Measurements from ENCODE around the gene IGLL5.

Gene IGLL5

DNA sequence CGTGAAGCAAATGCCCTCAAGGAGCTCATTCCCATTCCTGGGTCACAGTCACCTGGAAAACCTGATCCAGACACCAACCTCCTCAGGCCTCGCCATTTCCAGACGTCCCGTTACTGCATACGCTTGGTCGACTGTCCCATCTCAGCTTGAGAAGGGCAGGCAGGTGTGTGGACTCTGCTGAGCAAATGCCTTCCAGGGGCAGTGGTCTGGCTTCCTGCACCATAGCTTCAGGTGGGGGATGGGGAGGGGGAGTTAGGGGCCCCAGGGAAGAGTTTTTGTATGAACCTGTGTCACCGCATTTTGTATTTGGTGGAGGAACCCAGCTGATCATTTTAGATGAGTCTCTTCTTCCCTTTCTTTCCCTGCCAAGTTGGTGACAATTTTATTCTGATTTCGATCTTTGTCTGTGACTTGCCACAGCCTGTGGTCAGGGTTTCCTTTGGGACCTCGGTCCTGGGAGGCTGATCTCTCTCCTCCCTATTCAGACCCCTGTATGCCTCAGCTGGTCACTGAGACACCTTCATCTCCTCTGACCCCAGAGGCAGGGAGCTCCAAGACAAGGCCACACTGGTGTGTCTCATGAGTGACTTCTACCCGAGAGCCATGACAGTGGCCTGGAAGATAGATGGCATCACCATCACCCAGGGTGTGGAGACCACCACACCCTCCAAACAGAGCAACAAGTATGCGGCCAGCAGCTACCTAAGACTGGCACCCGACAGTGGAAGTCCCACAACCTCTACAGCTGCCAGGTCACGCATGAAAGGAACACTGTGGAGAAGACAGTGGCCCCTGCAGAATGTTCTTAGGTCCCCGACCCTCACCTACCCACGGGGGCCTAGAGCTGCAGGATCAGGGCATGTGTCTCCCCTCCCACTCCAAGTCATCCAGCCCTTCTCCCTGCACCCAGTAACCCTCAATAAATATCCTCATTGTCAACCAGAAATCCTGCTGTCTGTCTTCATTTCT lies 22.9 kb downstream of the IGLL5 start:
- peaks cover 5% of the 10 kb centered on the region for H3K27me3 ChIP-seq (ENCODE audit: control insufficient read depth, insufficient read depth, low read length)
- no peaks in the 10 kb centered on the region for H3K9me3 ChIP-seq (ENCODE audit: control insufficient read depth, low read length)
- H3K36me3 ChIP-seq (ENCODE audit: control insufficient read depth, insufficient read depth, low read length), result no peaks in the 10 kb centered on the region
- no peak overlapping the region for H3K9ac ChIP-seq (ENCODE audit: low read length)
- no peak overlapping the region for H3K4me3 ChIP-seq (ENCODE audit: low read length)
- H3K4me1 ChIP-seq (ENCODE audit: control insufficient read depth, insufficient read depth, low read length), result no peaks in the 10 kb centered on the region

- no peaks in the 10 kb centered on the region for H3K9me3 ChIP-seq (ENCODE audit: control insufficient read depth, low read length)
- no peak overlapping the region for H3K4me3 ChIP-seq (ENCODE audit: low read length)
- H3K9ac ChIP-seq (ENCODE audit: low read length), result no peak overlapping the region
- peaks cover 5% of the 10 kb centered on the region for H3K27me3 ChIP-seq (ENCODE audit: control insufficient read depth, insufficient read depth, low read length)
- no peaks in the 10 kb centered on the region for H3K4me1 ChIP-seq (ENCODE audit: control insufficient read depth, insufficient read depth, low read length)
- H3K36me3 ChIP-seq (ENCODE audit: control insufficient read depth, insufficient read depth, low read length), result no peaks in the 10 kb centered on the region
Measured at GRCh38 chr22:22911327-22912134, 23.9 kb downstream of the IGLL5 start.

GRCh38 chr22:22912135-22912987 lies 24.7 kb downstream of the IGLL5 start:
- Histone ChIP-seq H3K27me3 (ENCODE audit: control insufficient read depth, insufficient read depth, low read length) (peaks cover 5% of the 10 kb centered on the region), H3K9ac (ENCODE audit: low read length) (no peak overlapping the region), H3K4me1 (ENCODE audit: control insufficient read depth, insufficient read depth, low read length) (no peaks in the 10 kb centered on the region), H3K4me3 (ENCODE audit: low read length) (no peak overlapping the region), H3K36me3 (ENCODE audit: control insufficient read depth, insufficient read depth, low read length) (no peaks in the 10 kb centered on the region), H3K9me3 (ENCODE audit: control insufficient read depth, low read length) (no peaks in the 10 kb centered on the region)

DNA sequence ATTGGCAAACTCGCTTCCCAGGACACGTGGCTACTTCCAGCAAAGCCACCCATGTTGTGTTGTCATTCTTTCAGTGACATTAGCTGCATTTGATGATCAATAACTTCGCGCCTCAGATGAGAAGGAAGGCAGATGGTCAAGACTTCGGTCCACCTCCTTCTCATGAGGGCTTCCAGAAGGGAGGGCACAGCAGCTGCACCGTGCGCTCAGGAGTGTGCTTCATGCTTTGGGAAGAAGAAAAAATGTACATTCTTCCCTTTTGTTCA lies 25.3 kb downstream of the IGLL5 start:
- H3K4me3 ChIP-seq (ENCODE audit: low read length), result no peak overlapping the region
- no peak overlapping the region for H3K9ac ChIP-seq (ENCODE audit: low read length)
- peaks cover 5% of the 10 kb centered on the region for H3K27me3 ChIP-seq (ENCODE audit: control insufficient read depth, insufficient read depth, low read length)
- no peaks in the 10 kb centered on the region for H3K36me3 ChIP-seq (ENCODE audit: control insufficient read depth, insufficient read depth, low read length)
- no peaks in the 10 kb centered on the region for H3K4me1 ChIP-seq (ENCODE audit: control insufficient read depth, insufficient read depth, low read length)
- no peaks in the 10 kb centered on the region for H3K9me3 ChIP-seq (ENCODE audit: control insufficient read depth, low read length)

- no peaks in the 10 kb centered on the region for H3K4me1 ChIP-seq (ENCODE audit: control insufficient read depth, insufficient read depth, low read length)
- H3K4me3 ChIP-seq (ENCODE audit: low read length), result no peak overlapping the region
- H3K9me3 ChIP-seq (ENCODE audit: control insufficient read depth, low read length), result no peaks in the 10 kb centered on the region
- no peaks in the 10 kb centered on the region for H3K36me3 ChIP-seq (ENCODE audit: control insufficient read depth, insufficient read depth, low read length)
- no peak overlapping the region for H3K9ac ChIP-seq (ENCODE audit: low read length)
- peaks cover 5% of the 10 kb centered on the region for H3K27me3 ChIP-seq (ENCODE audit: control insufficient read depth, insufficient read depth, low read length)
Measured at GRCh38 chr22:22913989-22914388, 26.4 kb downstream of the IGLL5 start.

DNA sequence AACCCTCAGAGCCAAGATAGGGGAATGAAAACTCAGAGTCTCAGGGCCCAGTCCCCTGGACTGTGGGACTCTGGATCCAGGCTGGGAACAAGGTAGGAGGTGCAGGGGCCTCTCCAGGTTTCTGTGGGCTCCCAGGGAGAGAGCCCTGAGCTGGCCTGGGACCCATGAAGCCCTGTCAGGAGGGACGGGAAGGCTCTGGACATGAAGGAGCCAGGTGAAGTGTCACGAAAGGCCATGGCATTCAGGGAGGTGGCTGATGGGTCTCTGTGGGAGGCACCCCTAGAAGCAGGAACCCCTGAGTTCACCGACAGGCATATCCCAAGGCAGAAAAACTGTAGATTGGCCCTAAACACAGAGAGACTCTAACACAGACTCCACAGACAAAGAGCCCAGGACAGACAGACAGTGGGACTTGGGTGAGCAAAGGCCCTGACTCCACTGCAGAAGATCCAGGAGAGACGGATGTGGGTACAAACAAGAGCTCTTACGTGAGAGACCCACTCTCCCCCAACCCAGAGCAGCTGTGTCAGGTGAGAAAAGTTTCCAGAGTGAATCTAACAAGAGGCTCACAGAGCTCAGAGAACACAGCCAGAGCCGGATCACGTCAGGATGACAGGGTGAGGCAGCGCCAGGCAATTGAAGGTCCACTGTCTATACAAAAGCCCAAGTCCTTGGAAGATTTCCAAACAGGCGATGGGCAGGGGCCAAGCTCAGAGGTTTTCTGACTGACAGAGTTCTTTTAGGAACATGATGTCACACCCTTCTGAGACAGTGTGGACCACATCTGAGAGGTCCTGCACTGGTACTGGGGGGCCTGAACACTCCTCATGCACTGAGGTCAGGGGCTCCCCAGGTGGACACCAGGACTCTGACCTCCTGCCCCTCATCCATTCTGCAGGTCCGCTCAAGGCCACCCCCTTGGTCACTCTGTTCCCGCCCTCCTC lies 27.4 kb downstream of the IGLL5 start:
- no peaks in the 10 kb centered on the region for H3K9me3 ChIP-seq (ENCODE audit: control insufficient read depth, low read length)
- H3K27me3 ChIP-seq (ENCODE audit: control insufficient read depth, insufficient read depth, low read length), result peaks cover 5% of the 10 kb centered on the region
- no peaks in the 10 kb centered on the region for H3K4me1 ChIP-seq (ENCODE audit: control insufficient read depth, insufficient read depth, low read length)
- no peak overlapping the region for H3K4me3 ChIP-seq (ENCODE audit: low read length)
- no peaks in the 10 kb centered on the region for H3K36me3 ChIP-seq (ENCODE audit: control insufficient read depth, insufficient read depth, low read length)
- H3K9ac ChIP-seq (ENCODE audit: low read length), result no peak overlapping the region

DNA sequence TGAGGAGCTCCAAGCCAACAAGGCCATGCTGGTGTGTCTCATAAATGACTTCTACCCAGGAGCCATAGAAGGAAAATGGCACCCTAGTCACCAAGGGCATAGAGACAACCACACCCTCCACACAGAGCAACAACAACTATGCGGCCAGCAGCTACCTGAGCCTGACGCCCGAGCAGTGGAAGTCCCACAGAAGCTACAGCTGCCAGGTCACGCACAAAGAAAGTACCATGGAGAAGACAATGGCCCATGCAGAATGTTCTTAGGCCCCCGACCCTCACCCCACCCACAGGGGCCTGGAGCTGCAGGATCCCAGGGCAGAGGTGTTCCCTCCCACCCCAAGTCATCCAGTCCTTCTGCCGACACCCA lies 28.0 kb downstream of the IGLL5 start:
- Histone ChIP-seq H3K9me3 (ENCODE audit: control insufficient read depth, low read length) (no peaks in the 10 kb centered on the region), H3K4me3 (ENCODE audit: low read length) (no peak overlapping the region), H3K36me3 (ENCODE audit: control insufficient read depth, insufficient read depth, low read length) (no peaks in the 10 kb centered on the region), H3K4me1 (ENCODE audit: control insufficient read depth, insufficient read depth, low read length) (no peaks in the 10 kb centered on the region), H3K9ac (ENCODE audit: low read length) (no peak overlapping the region), H3K27me3 (ENCODE audit: control insufficient read depth, insufficient read depth, low read length) (peaks cover 3% of the 10 kb centered on the region)

GRCh38 chr22:22916215-22916951 lies 28.8 kb downstream of the IGLL5 start:
- no peaks in the 10 kb centered on the region for H3K36me3 ChIP-seq (ENCODE audit: control insufficient read depth, insufficient read depth, low read length)
- no peak overlapping the region for H3K4me3 ChIP-seq (ENCODE audit: low read length)
- H3K9ac ChIP-seq (ENCODE audit: low read length), result no peak overlapping the region
- no peaks in the 10 kb centered on the region for H3K4me1 ChIP-seq (ENCODE audit: control insufficient read depth, insufficient read depth, low read length)
- no peaks in the 10 kb centered on the region for H3K27me3 ChIP-seq (ENCODE audit: control insufficient read depth, insufficient read depth, low read length)
- H3K9me3 ChIP-seq (ENCODE audit: control insufficient read depth, low read length), result no peaks in the 10 kb centered on the region

DNA sequence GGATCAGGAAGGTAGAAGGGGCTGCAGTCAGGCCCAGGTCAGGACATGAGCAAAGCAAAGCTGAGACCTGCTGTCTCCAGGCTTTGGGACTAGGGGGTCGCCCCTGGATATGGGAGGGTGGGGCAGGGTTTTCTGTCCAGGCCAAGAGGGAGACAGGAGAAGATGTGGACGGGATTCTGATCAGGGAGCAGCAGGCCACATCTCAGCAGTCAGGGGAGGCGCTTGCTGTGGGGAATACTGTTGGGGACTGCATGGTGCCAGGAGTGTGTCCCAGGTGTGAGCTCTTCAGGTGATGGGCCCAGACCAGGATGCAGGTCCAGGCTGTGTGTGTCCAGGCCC lies 29.3 kb downstream of the IGLL5 start:
- Histone ChIP-seq H3K4me3 (ENCODE audit: low read length) (no peak overlapping the region), H3K27me3 (ENCODE audit: control insufficient read depth, insufficient read depth, low read length) (no peaks in the 10 kb centered on the region), H3K9ac (ENCODE audit: low read length) (no peak overlapping the region), H3K4me1 (ENCODE audit: control insufficient read depth, insufficient read depth, low read length) (no peaks in the 10 kb centered on the region), H3K36me3 (ENCODE audit: control insufficient read depth, insufficient read depth, low read length) (no peaks in the 10 kb centered on the region), H3K9me3 (ENCODE audit: control insufficient read depth, low read length) (no peaks in the 10 kb centered on the region)

DNA sequence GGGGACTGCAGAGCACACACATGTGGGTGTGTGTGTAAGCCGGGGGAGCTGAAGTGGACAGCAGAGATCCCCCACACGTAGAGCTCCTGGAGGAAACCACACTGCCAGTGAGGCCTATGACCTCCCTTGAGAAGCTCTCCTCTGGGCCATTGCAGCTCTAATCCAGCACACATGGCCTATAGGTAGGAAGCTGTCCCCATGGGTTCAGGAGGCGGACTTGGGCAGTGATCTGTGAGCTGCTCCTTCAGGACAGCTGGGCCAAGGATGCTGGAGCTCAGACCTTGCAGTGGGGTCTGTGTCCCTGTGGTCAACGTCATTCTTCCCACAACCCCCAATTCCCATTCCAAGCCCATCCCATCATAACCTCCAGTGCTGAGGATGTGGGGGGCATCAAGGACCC lies 29.8 kb downstream of the IGLL5 start:
- Histone ChIP-seq H3K36me3 (ENCODE audit: control insufficient read depth, insufficient read depth, low read length) (no peaks in the 10 kb centered on the region), H3K9ac (ENCODE audit: low read length) (no peak overlapping the region), H3K4me3 (ENCODE audit: low read length) (no peak overlapping the region), H3K4me1 (ENCODE audit: control insufficient read depth, insufficient read depth, low read length) (no peaks in the 10 kb centered on the region), H3K27me3 (ENCODE audit: control insufficient read depth, insufficient read depth, low read length) (no peaks in the 10 kb centered on the region), H3K9me3 (ENCODE audit: control insufficient read depth, low read length) (no peaks in the 10 kb centered on the region)

Measured in mucosa of stomach (tissue), 1 donor.